ENCODE measurements around the gene KRT71.

The KRT71 gene

DNA sequence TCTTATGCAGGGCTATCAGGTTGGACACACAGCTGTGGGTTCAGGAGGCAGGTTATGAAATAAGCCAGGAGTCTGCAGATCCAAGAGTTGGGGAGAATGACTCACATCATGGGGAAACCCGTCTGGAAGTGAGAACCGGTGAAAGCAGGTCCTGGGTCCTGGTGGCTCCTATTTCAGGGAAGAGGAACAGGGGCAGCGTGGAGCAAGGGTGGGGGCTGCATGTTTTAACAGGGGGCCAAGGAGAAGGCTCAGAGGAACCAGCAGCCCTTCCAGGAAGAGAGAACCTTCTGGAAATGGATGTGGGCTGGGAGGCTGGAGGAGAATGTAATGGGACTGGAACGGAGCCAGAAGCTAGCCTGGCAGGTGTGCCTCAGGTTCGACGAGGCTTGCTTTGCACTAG is 28.5 kb upstream of the KRT71 start:
- H3K27me3 ChIP-seq (ENCODE audit: insufficient read depth, low read length), result no peaks in the 10 kb centered on the region
- H2BK120ac ChIP-seq (ENCODE audit: insufficient read depth, low read length, poor library complexity), result no peak overlapping the region
- no peak overlapping the region for H3K4ac ChIP-seq (ENCODE audit: low read depth, low read length)
- H4K8ac ChIP-seq (ENCODE audit: low read depth, low read length), result no peak overlapping the region
- H3K27ac ChIP-seq (ENCODE audit: low read depth, low read length), result no peak overlapping the region
- no peak overlapping the region for H3K23ac ChIP-seq (ENCODE audit: low read length)
- H2BK5ac ChIP-seq (ENCODE audit: low read depth, low read length, poor library complexity), result no peak overlapping the region
- H3K9ac ChIP-seq (ENCODE audit: low read length), result no peak overlapping the region
- no CpG with 5 or more reads among the region's 6 CpGs for WGBS (ENCODE audit: extremely low coverage, insufficient coverage, insufficient read length)
- H3K4me1 ChIP-seq (ENCODE audit: control insufficient read depth in 1 of 2, insufficient read depth in 2 of 2, low read length in 2 of 2), result peaks cover 0 to 5% of the 10 kb centered on the region in 2 experiments
- no peak overlapping the region for H3K18ac ChIP-seq (ENCODE audit: low read length)
- H2AK5ac ChIP-seq (ENCODE audit: low read length), result no peak overlapping the region
- H2AFZ ChIP-seq (ENCODE audit: insufficient read depth, low read length, poor library complexity), result no peak overlapping the region
- H3K36me3 ChIP-seq (ENCODE audit: control insufficient read depth in 1 of 2, insufficient read depth in 2 of 2, low read length in 2 of 2), result no peaks in the 10 kb centered on the region
- H3K4me3 ChIP-seq (ENCODE audit: low read depth, low read length), result no peak overlapping the region
- no peak overlapping the region for H3K4me2 ChIP-seq (ENCODE audit: low read length)
- no peaks in the 10 kb centered on the region for H3K79me2 ChIP-seq (ENCODE audit: control insufficient read depth, insufficient read depth, low read length, poor library complexity)
- H3K79me1 ChIP-seq (ENCODE audit: low read length), result no peaks in the 10 kb centered on the region
- H3K9me3 ChIP-seq (ENCODE audit: insufficient read depth, low read depth, low read length), result peaks cover 4% of the 10 kb centered on the region
- H2BK12ac ChIP-seq (ENCODE audit: low read length), result no peak overlapping the region
- no peak overlapping the region for H3K14ac ChIP-seq (ENCODE audit: low read length)
- no peak overlapping the region for H4K12ac ChIP-seq (ENCODE audit: low read depth, low read length)
- DNase-seq, result peak in 1 of 2 donors; percentile 4
- no peak overlapping the region for H4K91ac ChIP-seq (ENCODE audit: low read depth, low read length)

DNA sequence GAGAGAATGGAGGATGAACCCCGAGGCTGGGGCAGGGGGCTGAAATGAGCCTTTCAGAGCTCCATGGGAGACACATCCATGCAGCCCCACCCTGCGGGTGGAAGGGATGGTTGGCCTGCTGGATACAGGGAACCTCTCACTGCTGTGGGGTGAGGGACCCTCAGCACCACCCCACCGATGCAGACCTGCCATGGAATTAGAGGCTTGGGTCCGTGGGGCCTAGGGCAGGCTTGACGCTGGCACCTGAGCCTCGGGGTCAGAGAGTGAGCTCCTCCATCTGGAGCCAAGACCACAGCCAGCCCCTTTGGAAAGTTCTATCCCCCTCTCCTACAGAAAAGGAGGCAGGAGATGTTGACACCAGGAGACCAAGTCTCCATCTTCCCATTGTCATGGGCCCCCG is 28.1 kb upstream of the KRT71 start:
- Histone ChIP-seq H3K18ac (ENCODE audit: low read length) (no peak overlapping the region), H3K36me3 (ENCODE audit: control insufficient read depth in 1 of 2, insufficient read depth in 2 of 2, low read length in 2 of 2) (no peaks in the 10 kb centered on the region), H3K23ac (ENCODE audit: low read length) (no peak overlapping the region), H3K4me3 (ENCODE audit: low read depth, low read length) (no peak overlapping the region), H2AFZ (ENCODE audit: insufficient read depth, low read length, poor library complexity) (no peak overlapping the region), H2BK12ac (ENCODE audit: low read length) (no peak overlapping the region), H3K14ac (ENCODE audit: low read length) (no peak overlapping the region), H3K4me1 (ENCODE audit: control insufficient read depth in 1 of 2, insufficient read depth in 2 of 2, low read length in 2 of 2) (peaks cover 0 to 5% of the 10 kb centered on the region in 2 experiments), H3K27me3 (ENCODE audit: insufficient read depth, low read length) (no peaks in the 10 kb centered on the region), H3K4ac (ENCODE audit: low read depth, low read length) (no peak overlapping the region), H2AK5ac (ENCODE audit: low read length) (no peak overlapping the region), H3K9ac (ENCODE audit: low read length) (no peak overlapping the region), H4K91ac (ENCODE audit: low read depth, low read length) (no peak overlapping the region), H4K8ac (ENCODE audit: low read depth, low read length) (no peak overlapping the region), H2BK5ac (ENCODE audit: low read depth, low read length, poor library complexity) (no peak overlapping the region), H3K27ac (ENCODE audit: low read depth, low read length) (no peak overlapping the region), H4K12ac (ENCODE audit: low read depth, low read length) (no peak overlapping the region), H3K9me3 (ENCODE audit: insufficient read depth, low read depth, low read length) (peaks cover 4% of the 10 kb centered on the region), H3K79me2 (ENCODE audit: control insufficient read depth, insufficient read depth, low read length, poor library complexity) (no peaks in the 10 kb centered on the region), H3K4me2 (ENCODE audit: low read length) (no peak overlapping the region), H2BK120ac (ENCODE audit: insufficient read depth, low read length, poor library complexity) (no peak overlapping the region), H3K79me1 (ENCODE audit: low read length) (no peaks in the 10 kb centered on the region)
- no peak for DNase-seq
- WGBS (ENCODE audit: extremely low coverage, insufficient coverage, insufficient read length), result no CpG with 5 or more reads among the region's 7 CpGs

DNA sequence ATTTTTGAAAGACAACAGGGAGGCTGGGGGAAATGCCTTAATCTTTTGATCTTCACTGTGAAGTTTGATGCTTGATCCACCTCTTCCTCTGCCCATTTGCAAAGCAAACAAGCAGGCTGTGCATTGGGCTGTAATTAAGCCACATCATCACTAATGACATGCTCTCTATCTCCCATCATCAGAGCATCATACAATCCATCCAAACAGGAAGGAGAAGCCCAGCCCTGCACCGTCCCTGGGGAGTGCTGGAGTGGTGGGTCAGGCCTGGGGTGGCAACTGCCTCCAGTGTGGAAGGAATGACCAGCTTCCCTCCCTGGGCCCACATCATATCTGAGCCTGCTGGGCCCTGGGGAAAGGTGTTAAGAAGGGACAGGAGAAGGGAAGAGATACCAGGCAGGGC is 27.6 kb upstream of the KRT71 start:
- no peaks in the 10 kb centered on the region for H3K27me3 ChIP-seq (ENCODE audit: insufficient read depth, low read length)
- no peak overlapping the region for H3K4me3 ChIP-seq (ENCODE audit: low read depth, low read length)
- H3K36me3 ChIP-seq (ENCODE audit: control insufficient read depth in 1 of 2, insufficient read depth in 2 of 2, low read length in 2 of 2), result no peaks in the 10 kb centered on the region
- H3K18ac ChIP-seq (ENCODE audit: low read length), result no peak overlapping the region
- WGBS (ENCODE audit: extremely low coverage, insufficient coverage, insufficient read length), result no CpG with 5 or more reads among the region's 1 CpG
- no peak overlapping the region for H3K9ac ChIP-seq (ENCODE audit: low read length)
- no peak overlapping the region for H2BK5ac ChIP-seq (ENCODE audit: low read depth, low read length, poor library complexity)
- no peak overlapping the region for H4K12ac ChIP-seq (ENCODE audit: low read depth, low read length)
- no peak overlapping the region for H3K4me2 ChIP-seq (ENCODE audit: low read length)
- no peaks in the 10 kb centered on the region for H3K79me1 ChIP-seq (ENCODE audit: low read length)
- no peak overlapping the region for H4K8ac ChIP-seq (ENCODE audit: low read depth, low read length)
- no peak for DNase-seq
- H3K79me2 ChIP-seq (ENCODE audit: control insufficient read depth, insufficient read depth, low read length, poor library complexity), result no peaks in the 10 kb centered on the region
- no peak overlapping the region for H2AK5ac ChIP-seq (ENCODE audit: low read length)
- peaks cover 4% of the 10 kb centered on the region for H3K9me3 ChIP-seq (ENCODE audit: insufficient read depth, low read depth, low read length)
- H3K23ac ChIP-seq (ENCODE audit: low read length), result no peak overlapping the region
- no peak overlapping the region for H2AFZ ChIP-seq (ENCODE audit: insufficient read depth, low read length, poor library complexity)
- no peak overlapping the region for H3K27ac ChIP-seq (ENCODE audit: low read depth, low read length)
- H2BK120ac ChIP-seq (ENCODE audit: insufficient read depth, low read length, poor library complexity), result no peak overlapping the region
- H3K4me1 ChIP-seq (ENCODE audit: control insufficient read depth in 1 of 2, insufficient read depth in 2 of 2, low read length in 2 of 2), result peaks cover 0 to 5% of the 10 kb centered on the region in 2 experiments
- no peak overlapping the region for H3K14ac ChIP-seq (ENCODE audit: low read length)
- no peak overlapping the region for H4K91ac ChIP-seq (ENCODE audit: low read depth, low read length)
- H2BK12ac ChIP-seq (ENCODE audit: low read length), result no peak overlapping the region
- no peak overlapping the region for H3K4ac ChIP-seq (ENCODE audit: low read depth, low read length)

DNA sequence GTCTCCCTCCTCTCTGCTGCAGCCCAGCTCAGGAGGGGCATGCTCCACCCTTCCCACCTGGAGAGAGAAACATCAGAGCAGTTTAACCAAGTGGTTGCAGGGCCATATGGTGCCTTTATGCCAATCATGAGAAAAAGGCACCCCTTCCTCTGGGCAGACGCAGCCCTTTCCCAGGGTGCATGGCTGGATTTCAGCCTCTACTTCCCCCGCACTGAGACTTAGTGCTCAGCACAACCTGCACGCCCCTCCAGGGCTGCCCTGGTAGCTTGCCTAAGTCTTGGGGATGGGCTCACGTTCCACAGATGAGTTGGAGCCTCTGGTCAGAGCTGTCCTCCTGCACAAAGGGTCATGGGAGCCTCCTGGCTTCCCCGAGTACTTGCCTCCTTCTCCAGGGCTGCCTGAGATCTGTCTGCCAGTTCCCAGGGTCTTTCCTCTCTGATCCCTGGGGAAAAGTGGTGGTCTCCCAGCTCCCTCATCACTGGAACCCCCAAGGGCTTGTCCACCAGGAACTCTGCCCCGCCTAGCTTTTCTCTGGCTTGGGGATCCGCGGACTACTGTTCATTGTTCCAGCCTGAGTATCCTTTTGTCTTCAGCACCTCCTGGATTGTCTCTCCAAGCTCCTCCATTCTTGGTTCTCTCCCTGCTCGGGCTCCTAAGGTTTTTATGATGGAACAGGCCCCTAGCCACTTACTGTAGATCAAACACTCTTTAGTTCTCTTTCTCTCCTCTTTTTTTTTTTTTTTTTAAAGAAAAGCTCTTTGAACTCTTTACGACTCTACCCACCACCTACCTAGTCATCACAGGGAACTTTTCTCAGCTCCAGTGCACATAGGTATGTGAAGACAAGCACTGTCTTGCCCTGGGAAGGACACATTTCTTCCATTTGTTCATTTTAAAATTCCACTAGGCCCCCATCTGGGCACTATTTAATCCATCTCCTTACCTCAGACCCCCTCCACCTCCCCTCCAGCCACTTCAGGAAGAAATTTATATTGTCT is 26.8 kb upstream of the KRT71 start:
- no peak overlapping the region for H3K18ac ChIP-seq (ENCODE audit: low read length)
- H2BK12ac ChIP-seq (ENCODE audit: low read length), result no peak overlapping the region
- H4K12ac ChIP-seq (ENCODE audit: low read depth, low read length), result no peak overlapping the region
- peak overlapping the region; percentile 17 for H3K23ac ChIP-seq (ENCODE audit: low read length)
- H2BK120ac ChIP-seq (ENCODE audit: insufficient read depth, low read length, poor library complexity), result no peak overlapping the region
- no peak for DNase-seq
- H3K79me2 ChIP-seq (ENCODE audit: control insufficient read depth, insufficient read depth, low read length, poor library complexity), result no peaks in the 10 kb centered on the region
- no peaks in the 10 kb centered on the region for H3K36me3 ChIP-seq (ENCODE audit: control insufficient read depth in 1 of 2, insufficient read depth in 2 of 2, low read length in 2 of 2)
- no peak overlapping the region for H3K4ac ChIP-seq (ENCODE audit: low read depth, low read length)
- no peak overlapping the region for H3K4me2 ChIP-seq (ENCODE audit: low read length)
- no peak overlapping the region for H3K4me3 ChIP-seq (ENCODE audit: low read depth, low read length)
- H2AK5ac ChIP-seq (ENCODE audit: low read length), result no peak overlapping the region
- no peak overlapping the region for H3K14ac ChIP-seq (ENCODE audit: low read length)
- H2BK5ac ChIP-seq (ENCODE audit: low read depth, low read length, poor library complexity), result no peak overlapping the region
- H3K9ac ChIP-seq (ENCODE audit: low read length), result no peak overlapping the region
- no peak overlapping the region for H2AFZ ChIP-seq (ENCODE audit: insufficient read depth, low read length, poor library complexity)
- peaks cover 4% of the 10 kb centered on the region for H3K9me3 ChIP-seq (ENCODE audit: insufficient read depth, low read depth, low read length)
- no peak overlapping the region for H4K8ac ChIP-seq (ENCODE audit: low read depth, low read length)
- no peak overlapping the region for H3K27ac ChIP-seq (ENCODE audit: low read depth, low read length)
- no CpG with 5 or more reads among the region's 10 CpGs for WGBS (ENCODE audit: extremely low coverage, insufficient coverage, insufficient read length)
- no peaks in the 10 kb centered on the region for H3K79me1 ChIP-seq (ENCODE audit: low read length)
- peaks cover 0 to 5% of the 10 kb centered on the region in 2 experiments for H3K4me1 ChIP-seq (ENCODE audit: control insufficient read depth in 1 of 2, insufficient read depth in 2 of 2, low read length in 2 of 2)
- no peak overlapping the region for H4K91ac ChIP-seq (ENCODE audit: low read depth, low read length)
- no peaks in the 10 kb centered on the region for H3K27me3 ChIP-seq (ENCODE audit: insufficient read depth, low read length)

Data from trophoblast cell (in vitro differentiated cells and primary cell).